ENCODE measurements around the gene KRTAP4-7.
"Not testable (repeated sequence)": the region's sequence is repeated elsewhere in the genome, so short reads cannot be mapped to it uniquely, and the experiment has no call there.

Gene KRTAP4-7

GRCh38 chr17:41065016-41065689 is 18.8 kb upstream of the KRTAP4-7 start:
- not testable (repeated sequence) for DNase-seq (ENCODE audit: low read depth in 2 of 2)

GRCh38 chr17:41065829-41066624 is 17.9 kb upstream of the KRTAP4-7 start, which contains the start of gene KRTAP2-4:
Gene KRTAP2-4 (minus strand): TSS chr17:41065879. CDS start chr17:41065845, 34 bp downstream.
- DNase-seq (ENCODE audit: low read depth in 2 of 2): peak; percentile 59 to 66

- peak; percentile 75 to 77 for DNase-seq (ENCODE audit: low read depth in 2 of 2)
Observed at GRCh38 chr17:41067281-41067680, 16.7 kb upstream of the KRTAP4-7 start.

GRCh38 chr17:41069031-41069430 is 14.9 kb upstream of the KRTAP4-7 start:
- DNase-seq (ENCODE audit: low read depth in 2 of 2): no peak

- no peak for DNase-seq (ENCODE audit: low read depth in 2 of 2)
Observed at GRCh38 chr17:41071606-41072360, 12.2 kb upstream of the KRTAP4-7 start.

- DNase-seq (ENCODE audit: low read depth in 2 of 2): no peak
Observed at GRCh38 chr17:41073676-41074075, 10.3 kb upstream of the KRTAP4-7 start.

- no peak for DNase-seq (ENCODE audit: low read depth in 2 of 2)
Observed at GRCh38 chr17:41076788-41077187, 7.2 kb upstream of the KRTAP4-7 start.

- no peak for DNase-seq (ENCODE audit: low read depth in 2 of 2)
Observed at GRCh38 chr17:41082626-41083025, 1.3 kb upstream of the KRTAP4-7 start.

- not testable (repeated sequence) for DNase-seq (ENCODE audit: low read depth in 2 of 2)
Observed at GRCh38 chr17:41083427-41083826, 523 bp upstream of the KRTAP4-7 start.

GRCh38 chr17:41088760-41089352 is 4.9 kb downstream of the KRTAP4-7 start:
- not testable (repeated sequence) for DNase-seq (ENCODE audit: low read depth in 2 of 2)

GRCh38 chr17:41096055-41096454 is 12.1 kb downstream of the KRTAP4-7 start:
- no peak for DNase-seq (ENCODE audit: low read depth in 2 of 2)

- DNase-seq (ENCODE audit: low read depth in 2 of 2): no peak
Observed at GRCh38 chr17:41098042-41098441, 14.1 kb downstream of the KRTAP4-7 start, which contains the start of gene KRTAP4-8. Gene KRTAP4-8 (minus strand): TSS chr17:41098142. CDS start chr17:41098084, 58 bp downstream.

GRCh38 chr17:41098481-41098880 is 14.5 kb downstream of the KRTAP4-7 start:
- no peak for DNase-seq (ENCODE audit: low read depth in 2 of 2)

GRCh38 chr17:41099682-41100480 is 15.9 kb downstream of the KRTAP4-7 start:
- DNase-seq (ENCODE audit: low read depth in 2 of 2): peak; percentile 59

GRCh38 chr17:41101586-41102259 is 17.8 kb downstream of the KRTAP4-7 start, which contains the start of gene KRTAP4-16:
Gene KRTAP4-16 (minus strand): TSS chr17:41102209. CDS start chr17:41102209, 0 bp downstream.
- DNase-seq (ENCODE audit: low read depth in 2 of 2): no peak

GRCh38 chr17:41103896-41104295 is 19.9 kb downstream of the KRTAP4-7 start:
- DNase-seq (ENCODE audit: low read depth in 2 of 2): no peak

- not testable (repeated sequence) for DNase-seq (ENCODE audit: low read depth in 2 of 2)
Observed at GRCh38 chr17:41104386-41105038, 20.6 kb downstream of the KRTAP4-7 start.

- not testable (repeated sequence) for DNase-seq (ENCODE audit: low read depth in 2 of 2)
Observed at GRCh38 chr17:41105347-41105746, 21.4 kb downstream of the KRTAP4-7 start, which contains the start of gene KRTAP4-9. Gene KRTAP4-9 (plus strand): TSS chr17:41105389. CDS start chr17:41105389, 0 bp downstream.

GRCh38 chr17:41107941-41108450 is 24.0 kb downstream of the KRTAP4-7 start:
- no peak for DNase-seq (ENCODE audit: low read depth in 2 of 2)

Data from fibroblast of skin of left biceps (primary cell).